ENCODE results near the gene CTDSP1.

CTDSP1 gene

GRCh38 chr2:218399391-218400166 is at the start of gene CTDSP1:
Gene CTDSP1, plus strand, starts transcription at chr2:218399868. Its CDS starts 223 bp downstream, at chr2:218400091.
- peak; percentile 83 to 84 for DNase-seq

GRCh38 chr2:218354045-218354444 is 45.6 kb upstream of the CTDSP1 start:
- DNase-seq, result no peak

- DNase-seq, result no peak
These were observed 44.7 kb upstream of the CTDSP1 start for GRCh38 chr2:218354850-218355443.

- peak in 1 of 2 experiments; percentile 11 for DNase-seq
These were observed 42.2 kb upstream of the CTDSP1 start for GRCh38 chr2:218357236-218358177.

GRCh38 chr2:218360453-218360852 is 39.2 kb upstream of the CTDSP1 start:
- DNase-seq, result no peak

- DNase-seq, result no peak
These were observed 37.1 kb upstream of the CTDSP1 start for GRCh38 chr2:218362606-218363005.

- DNase-seq, result no peak
These were observed 35.9 kb upstream of the CTDSP1 start for GRCh38 chr2:218363736-218364135.

GRCh38 chr2:218364196-218364595 is 35.5 kb upstream of the CTDSP1 start:
- DNase-seq, result no peak

- no peak for DNase-seq
These were observed 32.9 kb upstream of the CTDSP1 start for GRCh38 chr2:218366621-218367414.

GRCh38 chr2:218367415-218368149 is 32.1 kb upstream of the CTDSP1 start:
- no peak for DNase-seq

- DNase-seq, result no peak
These were observed 31.5 kb upstream of the CTDSP1 start for GRCh38 chr2:218368150-218368528.

- peak; percentile 53 to 69 for DNase-seq
These were observed 31.0 kb upstream of the CTDSP1 start for GRCh38 chr2:218368621-218369153.

- peak; percentile 44 to 54 for DNase-seq
These were observed 30.3 kb upstream of the CTDSP1 start for GRCh38 chr2:218369330-218369729.

GRCh38 chr2:218370410-218371063 is 29.1 kb upstream of the CTDSP1 start:
- no peak for DNase-seq

- no peak for DNase-seq
These were observed 27.7 kb upstream of the CTDSP1 start for GRCh38 chr2:218371983-218372350.

- no peak for DNase-seq
These were observed 24.9 kb upstream of the CTDSP1 start for GRCh38 chr2:218374795-218375194.

GRCh38 chr2:218375212-218375611 is 24.5 kb upstream of the CTDSP1 start:
- DNase-seq, result no peak

GRCh38 chr2:218378053-218378452 is 21.6 kb upstream of the CTDSP1 start:
- DNase-seq, result no peak

- no peak for DNase-seq
These were observed 17.7 kb upstream of the CTDSP1 start, which contains the start of gene SLC11A1 for GRCh38 chr2:218381916-218382366. Gene SLC11A1, plus strand, starts transcription at chr2:218382273. Its CDS starts 96 bp downstream, at chr2:218382369.

- DNase-seq, result no peak
These were observed 16.9 kb upstream of the CTDSP1 start for GRCh38 chr2:218382785-218383184.
